ENCODE data around the gene ZNF436.

DNA sequence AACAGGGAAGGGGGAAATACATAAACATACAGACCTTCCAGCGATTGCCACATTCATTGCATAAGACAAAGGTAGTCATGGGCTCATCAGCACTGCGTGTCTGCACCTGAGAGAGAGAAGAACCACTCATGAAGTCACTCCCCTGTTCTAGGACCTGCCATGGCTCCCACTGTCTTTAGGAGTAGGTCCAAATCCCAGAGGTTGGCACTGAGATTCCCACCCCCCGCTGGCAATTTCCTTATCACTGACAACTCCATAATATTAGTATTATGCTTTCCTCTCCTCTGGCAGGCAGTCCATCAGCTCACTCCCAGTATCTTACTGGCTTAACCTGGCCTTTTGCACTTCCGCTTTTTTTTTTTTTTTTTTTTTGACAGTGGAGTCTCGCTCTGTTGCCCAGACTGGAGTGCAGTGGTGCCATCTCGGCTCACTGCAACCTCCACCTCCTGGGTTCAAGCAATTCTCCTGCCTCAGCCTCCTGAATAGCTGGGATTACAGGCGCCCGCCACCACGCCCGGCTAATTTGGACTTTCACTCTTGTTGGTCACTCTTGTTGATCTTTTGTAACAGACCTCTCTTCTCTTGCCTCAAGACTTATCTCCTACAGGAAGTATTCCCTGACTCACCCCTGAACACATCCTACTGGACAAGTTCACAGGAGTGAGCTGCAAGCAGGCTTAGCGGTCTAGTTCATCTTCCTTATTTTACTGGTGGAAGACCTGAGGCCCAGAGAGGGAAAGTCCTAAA, 14.8 kb upstream of the ZNF436 start:
- no peak for TF ChIP-seq TAF1 (IDR thresholded peaks at IDR 0.05; ENCODE audit: low read depth, low read length)
- TF ChIP-seq, protein P1, sequence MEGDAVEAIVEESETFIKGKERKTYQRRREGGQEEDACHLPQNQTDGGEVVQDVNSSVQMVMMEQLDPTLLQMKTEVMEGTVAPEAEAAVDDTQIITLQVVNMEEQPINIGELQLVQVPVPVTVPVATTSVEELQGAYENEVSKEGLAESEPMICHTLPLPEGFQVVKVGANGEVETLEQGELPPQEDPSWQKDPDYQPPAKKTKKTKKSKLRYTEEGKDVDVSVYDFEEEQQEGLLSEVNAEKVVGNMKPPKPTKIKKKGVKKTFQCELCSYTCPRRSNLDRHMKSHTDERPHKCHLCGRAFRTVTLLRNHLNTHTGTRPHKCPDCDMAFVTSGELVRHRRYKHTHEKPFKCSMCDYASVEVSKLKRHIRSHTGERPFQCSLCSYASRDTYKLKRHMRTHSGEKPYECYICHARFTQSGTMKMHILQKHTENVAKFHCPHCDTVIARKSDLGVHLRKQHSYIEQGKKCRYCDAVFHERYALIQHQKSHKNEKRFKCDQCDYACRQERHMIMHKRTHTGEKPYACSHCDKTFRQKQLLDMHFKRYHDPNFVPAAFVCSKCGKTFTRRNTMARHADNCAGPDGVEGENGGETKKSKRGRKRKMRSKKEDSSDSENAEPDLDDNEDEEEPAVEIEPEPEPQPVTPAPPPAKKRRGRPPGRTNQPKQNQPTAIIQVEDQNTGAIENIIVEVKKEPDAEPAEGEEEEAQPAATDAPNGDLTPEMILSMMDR (IDR thresholded peaks at IDR 0.05; ENCODE audit: control extremely low read depth in 1 of 3, insufficient read depth in 1 of 3, low read depth in 1 of 3, low read length in 3 of 3), result no peak
- no peak for TF ChIP-seq POLR2A (IDR thresholded peaks at IDR 0.05; ENCODE audit: control extremely low read depth in 1 of 2, low read depth in 2 of 2, low read length in 2 of 2)
- TF ChIP-seq JUND (IDR thresholded peaks at IDR 0.05; ENCODE audit: low read length), result no peak
- TF ChIP-seq, protein P2, sequence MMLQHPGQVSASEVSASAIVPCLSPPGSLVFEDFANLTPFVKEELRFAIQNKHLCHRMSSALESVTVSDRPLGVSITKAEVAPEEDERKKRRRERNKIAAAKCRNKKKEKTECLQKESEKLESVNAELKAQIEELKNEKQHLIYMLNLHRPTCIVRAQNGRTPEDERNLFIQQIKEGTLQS (IDR thresholded peaks at IDR 0.05; ENCODE audit: insufficient read depth, low read depth, low read length), result no peak
- TF ChIP-seq TCF12 (IDR thresholded peaks at IDR 0.05; ENCODE audit: low read depth, low read length), result no peak
- TF ChIP-seq TEAD4 (IDR thresholded peaks at IDR 0.05; ENCODE audit: low read depth, low read length), result no peak
- TF ChIP-seq POLR2AphosphoS5 (IDR thresholded peaks at IDR 0.05; ENCODE audit: low read depth, low read length), result no peak
- no peak for TF ChIP-seq EP300 (IDR thresholded peaks at IDR 0.05; ENCODE audit: borderline replicate concordance in 1 of 2, low read depth in 2 of 2, low read length in 2 of 2)
